Astrocyte (in vitro differentiated cells and primary cell): ENCODE measurements around the gene ZNF407.

ENCODE experiments used
- CTCF ChIP-seq: IDR thresholded peaks from 2 replicates; pipeline ENCODE4 v1.5.1; 2011; ENCODE audit warnings: low read depth, mild to moderate bottlenecking, inconsistent platforms, low read length, moderate library complexity; ENCODE audit not compliant: insufficient read depth
- EZH2 ChIP-seq: IDR thresholded peaks from 2 replicates; pipeline ENCODE4 v1.6.1; 2012; ENCODE audit warnings: mild to moderate bottlenecking, low read length, inconsistent platforms; ENCODE audit not compliant: insufficient read depth

DNA sequence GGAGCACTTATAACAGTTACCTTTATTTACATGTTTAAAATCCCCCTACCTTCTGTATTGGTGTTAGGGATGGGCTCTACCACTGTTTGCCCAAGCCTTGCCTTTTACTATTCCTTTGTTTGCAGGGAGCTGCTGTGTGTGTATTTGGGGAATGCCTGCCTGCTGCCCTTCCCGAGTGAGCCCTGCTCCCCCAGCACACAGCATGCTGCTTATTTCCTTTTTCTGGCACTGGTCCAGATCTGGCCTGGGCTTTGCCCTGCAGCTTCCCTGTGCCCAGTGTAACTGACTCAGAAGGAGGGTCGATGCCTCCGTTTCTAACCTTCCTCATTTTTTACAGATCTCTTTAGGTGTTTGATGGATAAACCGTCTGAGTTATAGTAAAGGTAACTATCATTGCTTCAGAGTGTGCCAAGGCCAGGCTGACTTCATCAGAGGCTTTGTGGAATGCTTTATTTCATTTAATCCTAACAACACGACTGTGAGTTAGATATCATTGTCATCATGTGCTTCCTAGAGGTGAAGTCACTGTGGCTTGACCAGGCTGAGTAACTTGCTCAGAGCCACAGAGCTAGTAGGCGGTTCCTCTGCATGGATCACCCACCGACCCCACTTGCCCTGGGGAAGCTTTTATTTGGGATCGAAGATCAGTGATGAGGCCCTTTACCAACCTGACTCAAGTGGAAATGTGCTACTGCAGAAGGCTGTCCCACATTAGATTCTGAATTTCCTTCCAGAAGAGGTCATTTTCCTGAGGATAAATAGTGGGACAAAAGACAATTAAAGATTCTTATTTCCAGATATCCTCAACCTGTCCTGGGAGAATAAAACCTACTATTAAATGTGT is 238.8 kb downstream of the ZNF407 start:
- no peak for TF ChIP-seq EZH2
- TF ChIP-seq CTCF: no peak
